MM.1S (cell line): ENCODE measurements around the gene CNTNAP2.

ENCODE experiments used
- DNase-seq: peaks from one replicate; pipeline ENCODE4 v3.0.0-alpha.2; 2015
- H2AFZ ChIP-seq: fragments of 300-600 bp; sonication (generic); 2 replicates; pipeline ENCODE4 v1.6.0; 2016; ENCODE audit warnings: antibody characterized with exemption, low read length
- H3F3A ChIP-seq: fragments of 300-600 bp; sonication (generic); 2 replicates; pipeline ENCODE4 v1.6.1; 2016; ENCODE audit warnings: mild to moderate bottlenecking, antibody characterized with exemption, low read length, moderate library complexity, mixed read lengths; ENCODE audit not compliant: insufficient read depth
- H3K27ac ChIP-seq: fragments of 300-600 bp; sonication (generic); 2 replicates; pipeline ENCODE4 v1.5.1; 2016; ENCODE audit warnings: mild to moderate bottlenecking, low read length
- H3K27me3 ChIP-seq: fragments of 300-600 bp; sonication (generic); replicated peaks from 2 replicates; pipeline ENCODE4 v1.6.0; 2016; ENCODE audit warnings: low read length; ENCODE audit not compliant: insufficient read depth
- H3K36me3 ChIP-seq: fragments of 300-600 bp; sonication (generic); replicated peaks from 2 replicates; pipeline ENCODE4 v1.6.1; 2016; ENCODE audit warnings: mild to moderate bottlenecking, low read length, mixed read lengths; ENCODE audit not compliant: insufficient read depth
- H3K4me1 ChIP-seq: fragments of 300-600 bp; sonication (generic); 2 replicates; pipeline ENCODE4 v1.6.1; 2016; ENCODE audit warnings: low read length, mixed read lengths
- H3K4me2 ChIP-seq: fragments of 300-600 bp; sonication (generic); 2 replicates; pipeline ENCODE4 v1.6.0; 2016; ENCODE audit warnings: low read depth, low read length
- H3K4me3 ChIP-seq: fragments of 300-600 bp; sonication (generic); 2 replicates; pipeline ENCODE4 v1.5.1; 2016; ENCODE audit warnings: low read length, mixed read lengths
- H3K79me2 ChIP-seq: fragments of 300-600 bp; sonication (generic); 2 replicates; pipeline ENCODE4 v1.6.1; 2016; ENCODE audit warnings: mixed run types, low read length, mixed read lengths
- H3K9ac ChIP-seq: fragments of 300-600 bp; sonication (generic); 2 replicates; pipeline ENCODE4 v1.6.1; 2016; ENCODE audit warnings: low read length, mixed read lengths
- H3K9me2 ChIP-seq: fragments of 300-600 bp; sonication (generic); replicated peaks from 2 replicates; pipeline ENCODE4 v1.6.1; 2016; ENCODE audit warnings: mild to moderate bottlenecking, low read length, mixed read lengths; ENCODE audit not compliant: insufficient read depth
- H3K9me3 ChIP-seq: fragments of 300-600 bp; sonication (generic); replicated peaks from 2 replicates; pipeline ENCODE4 v1.6.1; 2016; ENCODE audit warnings: mild to moderate bottlenecking, low read length, mixed read lengths; ENCODE audit not compliant: insufficient read depth
- H4K20me1 ChIP-seq: fragments of 300-600 bp; sonication (generic); 2 replicates; pipeline ENCODE4 v1.6.1; 2016; ENCODE audit warnings: mild to moderate bottlenecking, low read length, moderate library complexity, mixed read lengths; ENCODE audit not compliant: insufficient read depth
- CTCF ChIP-seq: fragments of 300-600 bp; sonication (generic); IDR thresholded peaks from 2 replicates; pipeline ENCODE4 v1.5.1; 2016; ENCODE audit warnings: antibody characterized with exemption, low read length, mixed read lengths
- EZH2 ChIP-seq: fragments of 300-600 bp; sonication (generic); optimal IDR thresholded peaks from 2 replicates; pipeline ENCODE3; 2017; ENCODE audit warnings: low read depth, mild to moderate bottlenecking, antibody characterized with exemption, low read length, mixed read lengths
- EZH2phosphoT487 ChIP-seq: fragments of 300-600 bp; sonication (generic); IDR thresholded peaks from 2 replicates; pipeline ENCODE4 v1.6.1; 2018; ENCODE audit warnings: antibody characterized with exemption, low read length

CNTNAP2 gene

GRCh38 chr7:146388928-146389327 is 272.3 kb downstream of the CNTNAP2 start:
- Histone ChIP-seq H3K9ac (no peak overlapping the region), H3K4me2 (no peak overlapping the region), H3K4me3 (no peak overlapping the region), H3K4me1 (0 out of 2 replicates have a peak, but pooled peaks cover 3% of the 10 kb centered on the region), H3K27me3 (no peaks in the 10 kb centered on the region), H4K20me1 (no peaks in the 10 kb centered on the region), H3K9me2 (no peaks in the 10 kb centered on the region), H3K9me3 (no peaks in the 10 kb centered on the region), H3K36me3 (no peaks in the 10 kb centered on the region), H3K79me2 (no peaks in the 10 kb centered on the region), H3F3A (no peaks in the 10 kb centered on the region), H2AFZ (no peak overlapping the region), H3K27ac (no peak overlapping the region)
- no peak for DNase-seq
- no peak for TF ChIP-seq CTCF
- no peak for TF ChIP-seq EZH2
- TF ChIP-seq EZH2phosphoT487: no peak

- no peak overlapping the region for H3K4me3 ChIP-seq
- H3K4me2 ChIP-seq: no peak overlapping the region
- TF ChIP-seq EZH2phosphoT487: no peak
- no peak for TF ChIP-seq CTCF
- TF ChIP-seq EZH2: no peak
- no peaks in the 10 kb centered on the region for H3K27me3 ChIP-seq
- no peak for DNase-seq
- H2AFZ ChIP-seq: no peak overlapping the region
- peaks cover 3% of the 10 kb centered on the region; the same call in 1 of the 2 replicates for H3K4me1 ChIP-seq
- H3K9me2 ChIP-seq: no peaks in the 10 kb centered on the region
- H3K9ac ChIP-seq: no peak overlapping the region
- no peaks in the 10 kb centered on the region for H4K20me1 ChIP-seq
- H3F3A ChIP-seq: no peaks in the 10 kb centered on the region
- no peak overlapping the region for H3K27ac ChIP-seq
- H3K9me3 ChIP-seq: no peaks in the 10 kb centered on the region
- H3K79me2 ChIP-seq: no peaks in the 10 kb centered on the region
- no peaks in the 10 kb centered on the region for H3K36me3 ChIP-seq
Observed at GRCh38 chr7:146393346-146393745, 276.7 kb downstream of the CNTNAP2 start.

GRCh38 chr7:146397141-146397540 is 280.5 kb downstream of the CNTNAP2 start:
- DNase-seq: peak; percentile 66
- no peak overlapping the region for H3K4me3 ChIP-seq
- no peaks in the 10 kb centered on the region for H3K36me3 ChIP-seq
- H3K9ac ChIP-seq: no peak overlapping the region
- no peak overlapping the region for H2AFZ ChIP-seq
- no peaks in the 10 kb centered on the region for H3K9me3 ChIP-seq
- H3K27me3 ChIP-seq: no peaks in the 10 kb centered on the region
- no peak overlapping the region for H3K27ac ChIP-seq
- H3F3A ChIP-seq: no peaks in the 10 kb centered on the region
- no peaks in the 10 kb centered on the region for H3K9me2 ChIP-seq
- no peaks in the 10 kb centered on the region for H4K20me1 ChIP-seq
- TF ChIP-seq EZH2phosphoT487: no peak
- TF ChIP-seq EZH2: no peak
- no peak for TF ChIP-seq CTCF
- no peak overlapping the region for H3K4me2 ChIP-seq
- H3K4me1 ChIP-seq: peaks cover 3% of the 10 kb centered on the region; the same call in 1 of the 2 replicates
- no peaks in the 10 kb centered on the region for H3K79me2 ChIP-seq
